Kidney (tissue), 14 donors: Measurements from ENCODE around the gene XKR7. TPM values are rescaled to one million over a fixed set of nuclear protein-coding genes. Genes with fewer than 3 reads are reported as not detected.

Source experiments
- DNase-seq, 5 donors: peaks; one replicate each; pipeline ENCODE4 v3.0.0-alpha.2; 2013 to 2020
- FAIRE-seq: peaks from 2 replicates; lab custom pipeline; 2012; peaks lifted over from hg19 to GRCh38; lab: Jason Lieb, UNC
- H3K27ac ChIP-seq, 2 donors: one replicate each; pipeline ENCODE4 v1.7.0; 2013; ENCODE audit warnings: low read depth in 2 of 2, low read length in 2 of 2, inconsistent platforms in 1 of 2
- H3K27me3 ChIP-seq: one replicate; pipeline ENCODE4 v1.7.1; 2013; ENCODE audit warnings: low read length, inconsistent platforms; ENCODE audit not compliant: control insufficient read depth, insufficient read depth
- H3K36me3 ChIP-seq, 3 donors: one replicate each; pipeline versions ENCODE4 v1.7.0 to v1.7.1; 2013; ENCODE audit warnings: low read length in 3 of 3, control low read depth in 1 of 3, inconsistent platforms in 1 of 3; ENCODE audit not compliant: insufficient read depth in 3 of 3, control insufficient read depth in 2 of 3
- H3K4me1 ChIP-seq, 3 donors: one replicate each; pipeline versions ENCODE4 v1.7.0 to v1.7.1; 2013; ENCODE audit warnings: low read length in 3 of 3, inconsistent platforms in 1 of 3, low read depth in 1 of 3; ENCODE audit not compliant: control insufficient read depth in 2 of 3, insufficient read depth in 2 of 3
- H3K4me3 ChIP-seq, 3 donors: one replicate each; pipeline versions ENCODE4 v1.7.0 to v1.8.1; 2013; ENCODE audit warnings: low read length in 3 of 3, control low read depth in 1 of 3, inconsistent platforms in 1 of 3
- H3K9ac ChIP-seq, 3 donors: one replicate each; pipeline versions ENCODE4 v1.7.0 to v1.7.1; 2013; ENCODE audit warnings: low read length in 3 of 3, control low read depth in 1 of 3, inconsistent platforms in 1 of 3
- H3K9me3 ChIP-seq, 3 donors: one replicate each; pipeline versions ENCODE4 v1.7.0 to v1.7.1; 2013; ENCODE audit warnings: low read length in 3 of 3, control low read depth in 1 of 3, inconsistent platforms in 1 of 3; ENCODE audit not compliant: control insufficient read depth in 2 of 3, insufficient read depth in 1 of 3
- CTCF ChIP-seq: IDR thresholded peaks from 3 replicates; pipeline ENCODE4 v1.5.1; 2012; ENCODE audit warnings: mild to moderate bottlenecking, moderate library complexity, borderline replicate concordance; ENCODE audit not compliant: insufficient read depth; ENCODE audit errors: extremely low read depth
- intact Hi-C: fragments of 100-400 bp; cut with DNase I; formaldehyde crosslinking; loops from one replicate; pipeline ENCODE4 v1.11.1; 2022
- polyA plus RNA-seq: library from polyadenylated mRNA; stranded (reverse); fragments of 350-450 nt; fragmentation: Illumina TruSeq; extraction: RNeasy Lipid Tissue Mini Kit (QIAGEN cat#74804); gene quantifications from one replicate; pipeline ENCODE4 v1.2.3, GENCODE V29; 2014; ENCODE audit warnings: low read depth, low replicate concordance; ENCODE audit not compliant: insufficient read depth
- total RNA-seq: library from RNA; stranded (reverse); fragmentation: NEBNext Ultra II Directional; extraction: Animal tissue kit (Norgen Biotek cat#: 25700); gene quantifications from one replicate; pipeline ENCODE4 v1.2.1, GENCODE V29; 2021
- donor health status: control.
- donor health status: control.
- donor health status: control.
- donor health status: control.
- donor health status: control.
- donor health status: DM: yes; HTN: yes; CAD: no.
- donor health status: Normal renal cell carcinoma (clear cell type).

XKR7 gene
- total and polyA plus RNA-seq, 2 donors from 2014 or later = 0.06 TPM; not detected in 1

DNA sequence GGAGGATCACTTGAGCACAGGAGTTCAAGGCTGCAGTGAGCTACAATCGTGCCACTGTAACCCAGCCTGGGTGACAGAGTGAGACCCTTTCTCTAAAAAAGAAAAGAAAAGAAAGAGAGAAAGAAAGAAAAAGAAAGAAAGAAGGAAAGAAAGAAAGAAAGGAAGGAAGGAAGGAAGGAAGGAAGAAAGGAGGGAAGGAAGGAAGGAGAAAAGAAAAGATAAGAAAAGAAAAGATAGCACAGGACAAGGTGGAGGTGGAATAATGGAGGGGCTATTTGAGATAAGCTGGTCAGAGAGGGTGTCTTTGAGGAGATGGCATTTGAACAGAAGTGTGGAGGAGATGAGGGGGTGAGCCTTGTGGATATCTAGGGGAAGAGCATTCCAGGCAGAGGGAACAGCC is 13.5 kb upstream of the XKR7 start:
- Histone ChIP-seq H3K27me3 (no peaks in the 10 kb centered on the region), H3K9ac (no peak overlapping the region), H3K4me1 (peaks cover 6 to 11% (median 7%) of the 10 kb centered on the region in 3 donors), H3K36me3 (no peaks in the 10 kb centered on the region), H3K9me3 (no peaks in the 10 kb centered on the region), H3K27ac (no peak overlapping the region), H3K4me3 (no peak overlapping the region)
- DNase-seq = no peak
- no peak for TF ChIP-seq CTCF
- FAIRE-seq = no peak
- intact Hi-C loops = loop anchor here (5.0 to 10.0 kb wide), 2 partner anchors 102 to 130 kb away; no protein-coding TSS in a partner anchor

DNA sequence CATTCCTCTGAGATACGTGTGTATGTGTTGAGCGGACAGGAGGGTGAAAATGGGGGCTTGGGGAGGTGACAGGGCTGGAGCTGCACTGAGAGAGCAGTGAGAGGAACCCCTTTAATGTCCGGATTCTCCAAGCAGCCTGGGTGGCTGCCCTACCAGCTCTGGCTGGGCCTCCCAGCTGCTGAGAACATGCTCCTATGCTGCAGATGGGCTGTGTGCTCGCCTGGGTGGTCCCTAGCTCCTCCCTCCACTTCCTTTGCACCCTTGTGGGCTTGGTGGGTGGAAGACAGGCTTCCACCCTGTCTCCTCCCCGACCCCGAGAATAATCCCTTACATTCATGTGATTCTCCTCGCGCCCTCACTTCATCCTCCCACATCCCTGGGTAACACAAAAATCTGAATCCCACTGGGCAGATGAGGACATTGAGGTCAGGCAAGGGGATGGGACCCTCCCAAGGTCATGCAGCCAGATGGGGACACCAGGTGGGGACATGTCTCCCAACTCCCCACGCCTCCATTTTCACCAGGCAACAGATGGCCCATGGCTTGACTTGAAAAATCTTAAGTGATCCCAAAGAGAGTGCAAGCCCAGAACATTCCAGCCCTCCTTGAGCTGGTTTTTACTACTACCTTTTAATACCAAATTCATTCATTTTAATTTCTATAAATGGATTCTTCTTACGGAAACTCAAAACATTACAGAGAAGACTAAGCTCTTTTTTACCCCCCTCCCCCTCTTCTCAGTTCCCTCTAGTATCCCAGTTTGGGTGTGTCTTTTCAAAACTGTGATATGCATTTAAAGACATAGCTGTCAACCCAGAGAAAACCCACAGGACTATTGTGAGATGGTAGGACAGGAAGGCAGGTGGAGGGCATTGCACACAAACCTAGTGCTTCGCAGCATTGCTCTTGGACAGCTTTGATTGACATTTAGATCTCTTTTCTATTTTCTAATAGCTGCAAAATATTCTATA is 11.1 kb upstream of the XKR7 start:
- Histone ChIP-seq H3K27ac (no peak overlapping the region), H3K4me3 (no peak overlapping the region), H3K9ac (no peak overlapping the region), H3K4me1 (no peaks in the 10 kb centered on the region), H3K27me3 (no peaks in the 10 kb centered on the region), H3K36me3 (no peaks in the 10 kb centered on the region), H3K9me3 (no peaks in the 10 kb centered on the region)
- no peak for DNase-seq
- intact Hi-C loops = loop anchor here (10.0 kb wide), 1 partner anchor 132 kb away; no protein-coding TSS in a partner anchor
- FAIRE-seq = no peak
- no peak for TF ChIP-seq CTCF

DNA sequence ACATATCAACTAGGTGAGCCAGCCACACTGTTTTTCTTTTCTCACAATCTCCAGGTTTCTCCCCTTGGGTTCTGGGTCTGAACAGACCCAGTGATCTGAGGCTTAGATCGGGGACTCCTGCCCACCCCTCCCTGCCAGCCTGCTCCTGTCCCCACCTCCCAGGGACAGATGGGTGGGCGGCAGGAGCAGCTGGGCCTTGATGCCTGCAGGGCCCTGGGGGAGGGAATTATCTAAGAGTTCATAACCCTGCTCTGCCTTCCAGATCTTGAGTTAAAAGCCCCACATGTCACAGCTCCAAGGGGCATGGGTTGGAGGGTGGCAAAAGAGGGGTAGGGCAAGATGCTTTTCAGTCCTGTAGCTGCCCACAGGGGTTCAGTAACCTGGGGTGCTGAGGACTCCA is 5.2 kb upstream of the XKR7 start:
- Histone ChIP-seq H3K4me1 (no peaks in the 10 kb centered on the region), H3K27ac (no peak overlapping the region), H3K9ac (no peak overlapping the region), H3K4me3 (no peak overlapping the region), H3K9me3 (no peaks in the 10 kb centered on the region), H3K27me3 (no peaks in the 10 kb centered on the region), H3K36me3 (no peaks in the 10 kb centered on the region)
- intact Hi-C loops = no loop called here
- no peak for TF ChIP-seq CTCF
- FAIRE-seq (no peak), DNase-seq (no peak)
